Activated CD4-positive, alpha-beta T cell treated with anti-CD3 and anti-CD28 coated beads, Interleukin-2, amount 10 ng/mL, durations not matched to agents 24 days and 14 days (primary cell): ENCODE measurements around the gene SPA17. TPM values are rescaled to one million over a fixed set of nuclear protein-coding genes. Genes with fewer than 3 reads are reported as not detected.

ENCODE experiments used
- DNase-seq: peaks from one replicate; pipeline ENCODE4 v3.0.0; 2022
- H3K27ac Mint-ChIP-seq: one replicate; pipeline ENCODE4 v1.8.0; 2022; ENCODE audit warnings: mild to moderate bottlenecking, mixed read lengths
- H3K27me3 Mint-ChIP-seq: one replicate; pipeline ENCODE4 v1.8.0; 2022; ENCODE audit warnings: mixed read lengths
- H3K36me3 Mint-ChIP-seq: one replicate; pipeline ENCODE4 v1.8.0; 2022; ENCODE audit warnings: low read depth, mild to moderate bottlenecking, mixed read lengths
- H3K4me1 Mint-ChIP-seq: one replicate; pipeline ENCODE4 v1.8.0; 2021; ENCODE audit warnings: mixed read lengths
- H3K4me3 Mint-ChIP-seq: one replicate; pipeline ENCODE4 v1.8.0; 2022; ENCODE audit warnings: mild to moderate bottlenecking, moderate library complexity, mixed read lengths
- H3K9me3 Mint-ChIP-seq: one replicate; pipeline ENCODE4 v1.8.0; 2021; ENCODE audit warnings: mixed read lengths
- intact Hi-C: fragments of 100-400 bp; cut with micrococcal nuclease; formaldehyde crosslinking; loops from one replicate; pipeline ENCODE4 v1.15.1; 2023
- total RNA-seq: library from RNA; stranded (reverse); gene quantifications from 2 replicates; pipeline ENCODE4 v1.2.3, GENCODE V29; 2022

SPA17 gene
- total RNA-seq, 1 donor from 2014 or later = 2.4 TPM

- no peaks in the 10 kb centered on the region for H3K27me3 Mint-ChIP-seq
- peak overlapping the region; percentile 91 for H3K4me3 Mint-ChIP-seq
- DNase-seq = no peak
- H3K9me3 Mint-ChIP-seq = no peaks in the 10 kb centered on the region
- peak overlapping the region; percentile 71 for H3K27ac Mint-ChIP-seq
- intact Hi-C loops = loop anchor here (1.0 to 2.0 kb wide), 8 partner anchors 50 to 438 kb away; partner anchors contain the start of genes CCDC15, MSANTD2, NRGN and TBRG1
- H3K4me1 Mint-ChIP-seq = peaks cover 31% of the 10 kb centered on the region
- H3K36me3 Mint-ChIP-seq = no peaks in the 10 kb centered on the region
Measured at GRCh38 chr11:124672536-124673215, 1.0 kb upstream of the SPA17 start.

DNA sequence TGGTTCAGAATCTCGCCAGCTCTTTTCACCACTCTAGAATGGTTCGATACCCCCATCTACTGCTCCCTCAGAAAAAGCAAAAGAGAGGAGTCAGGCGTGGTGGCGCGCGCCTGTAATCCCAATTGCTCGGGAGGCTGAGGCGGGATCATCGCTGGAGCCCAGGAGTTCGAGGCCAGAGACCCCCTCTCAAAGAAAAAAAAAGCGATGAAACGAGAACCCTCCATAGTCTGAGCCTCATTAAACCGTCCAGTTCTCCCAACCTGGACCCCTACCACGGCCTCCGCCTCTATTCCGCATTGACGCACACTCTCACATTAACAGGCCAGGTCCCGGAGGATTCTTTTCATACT lies 439 bp downstream of the SPA17 start:
- no peaks in the 10 kb centered on the region for H3K9me3 Mint-ChIP-seq
- peak overlapping the region; percentile 92 for H3K27ac Mint-ChIP-seq
- no peaks in the 10 kb centered on the region for H3K36me3 Mint-ChIP-seq
- intact Hi-C loops = no loop called here
- H3K4me3 Mint-ChIP-seq = peak overlapping the region; percentile 91
- peaks cover 31% of the 10 kb centered on the region for H3K4me1 Mint-ChIP-seq
- no peaks in the 10 kb centered on the region for H3K27me3 Mint-ChIP-seq
- DNase-seq = no peak

- H3K9me3 Mint-ChIP-seq = no peaks in the 10 kb centered on the region
- intact Hi-C loops = no loop called here
- H3K4me1 Mint-ChIP-seq = peaks cover 31% of the 10 kb centered on the region
- H3K27ac Mint-ChIP-seq = peak overlapping the region; percentile 92
- peak overlapping the region; percentile 91 for H3K4me3 Mint-ChIP-seq
- peaks cover under 1% of the 10 kb centered on the region for H3K27me3 Mint-ChIP-seq
- H3K36me3 Mint-ChIP-seq = no peaks in the 10 kb centered on the region
- DNase-seq = no peak
Measured at GRCh38 chr11:124674571-124674970, 867 bp downstream of the SPA17 start.

GRCh38 chr11:124676386-124676785 lies 2.7 kb downstream of the SPA17 start:
- H3K9me3 Mint-ChIP-seq = no peaks in the 10 kb centered on the region
- no peak overlapping the region for H3K27ac Mint-ChIP-seq
- DNase-seq = no peak
- intact Hi-C loops = no loop called here
- H3K36me3 Mint-ChIP-seq = no peaks in the 10 kb centered on the region
- H3K27me3 Mint-ChIP-seq = peaks cover 2% of the 10 kb centered on the region
- no peak overlapping the region for H3K4me3 Mint-ChIP-seq
- peaks cover 24% of the 10 kb centered on the region for H3K4me1 Mint-ChIP-seq

DNA sequence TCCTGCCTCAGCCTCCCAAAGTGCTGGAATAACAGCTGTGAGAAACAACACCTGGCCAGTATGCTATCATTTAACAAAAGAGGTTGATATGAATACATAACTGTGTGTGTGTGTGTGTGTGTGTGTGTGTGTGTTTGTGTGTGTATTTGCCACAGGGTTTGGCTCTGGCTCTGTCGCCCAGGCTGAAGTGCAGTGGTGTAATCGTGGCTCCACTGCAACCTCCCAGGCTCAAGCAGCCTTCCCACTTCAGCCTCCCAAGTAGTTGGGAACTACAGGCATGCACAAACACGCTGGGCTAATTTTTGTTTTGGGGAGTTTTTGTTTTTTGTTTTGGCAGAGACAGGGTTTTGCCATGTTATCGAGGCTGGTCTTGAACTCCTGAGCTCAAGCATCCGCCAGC lies 4.7 kb downstream of the SPA17 start:
- Mint-ChIP-seq H3K4me3 (no peak overlapping the region), H3K4me1 (peaks cover 14% of the 10 kb centered on the region), H3K9me3 (peaks cover 7% of the 10 kb centered on the region), H3K36me3 (no peaks in the 10 kb centered on the region), H3K27me3 (peaks cover 2% of the 10 kb centered on the region), H3K27ac (no peak overlapping the region)
- intact Hi-C loops = no loop called here
- DNase-seq = no peak

- peaks cover 4% of the 10 kb centered on the region for H3K27me3 Mint-ChIP-seq
- H3K9me3 Mint-ChIP-seq = peaks cover 15% of the 10 kb centered on the region
- DNase-seq = no peak
- intact Hi-C loops = no loop called here
- no peak overlapping the region for H3K4me3 Mint-ChIP-seq
- no peak overlapping the region for H3K27ac Mint-ChIP-seq
- H3K36me3 Mint-ChIP-seq = peaks cover 1% of the 10 kb centered on the region
- H3K4me1 Mint-ChIP-seq = peaks cover 1% of the 10 kb centered on the region
Measured at GRCh38 chr11:124681421-124681820, 7.7 kb downstream of the SPA17 start.

- no peak for DNase-seq
- H3K27ac Mint-ChIP-seq = no peak overlapping the region
- H3K27me3 Mint-ChIP-seq = peaks cover 6% of the 10 kb centered on the region
- H3K36me3 Mint-ChIP-seq = peaks cover 1% of the 10 kb centered on the region
- H3K4me3 Mint-ChIP-seq = no peak overlapping the region
- H3K4me1 Mint-ChIP-seq = no peaks in the 10 kb centered on the region
- H3K9me3 Mint-ChIP-seq = peaks cover 19% of the 10 kb centered on the region
- intact Hi-C loops = no loop called here
Measured at GRCh38 chr11:124682443-124682842, 8.7 kb downstream of the SPA17 start.

GRCh38 chr11:124693142-124693541 lies 19.4 kb downstream of the SPA17 start:
- no peak overlapping the region for H3K27ac Mint-ChIP-seq
- intact Hi-C loops = no loop called here
- H3K9me3 Mint-ChIP-seq = peaks cover 3% of the 10 kb centered on the region
- H3K27me3 Mint-ChIP-seq = peaks cover 10% of the 10 kb centered on the region
- no peak for DNase-seq
- H3K4me3 Mint-ChIP-seq = no peak overlapping the region
- no peaks in the 10 kb centered on the region for H3K4me1 Mint-ChIP-seq
- no peaks in the 10 kb centered on the region for H3K36me3 Mint-ChIP-seq

DNA sequence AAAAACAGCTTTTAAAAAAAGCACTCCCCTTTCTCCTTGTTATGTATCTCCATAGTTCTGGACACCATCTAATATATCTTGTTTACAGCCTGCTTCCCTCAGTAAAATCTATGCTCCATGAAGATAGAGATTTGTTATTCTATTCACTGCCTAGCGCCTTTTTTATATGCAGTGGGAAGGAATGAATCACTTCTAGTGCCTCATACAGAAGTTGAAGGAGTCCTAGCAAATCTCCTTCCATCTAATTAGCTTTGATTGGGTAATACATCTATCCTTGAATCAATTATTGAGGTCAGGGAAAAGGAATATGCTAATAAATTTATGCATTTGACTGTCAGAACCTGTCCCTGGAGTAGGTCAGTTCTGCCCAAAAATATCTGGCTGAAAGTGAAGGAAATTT lies 25.8 kb downstream of the SPA17 start:
- no peak for DNase-seq
- no peak overlapping the region for H3K4me3 Mint-ChIP-seq
- no peaks in the 10 kb centered on the region for H3K4me1 Mint-ChIP-seq

GRCh38 chr11:124700028-124700427 lies 26.3 kb downstream of the SPA17 start:
- no peak overlapping the region for H3K4me3 Mint-ChIP-seq
- no peak for DNase-seq
- H3K27me3 Mint-ChIP-seq = peaks cover 27% of the 10 kb centered on the region
- H3K9me3 Mint-ChIP-seq = no peaks in the 10 kb centered on the region
- no peaks in the 10 kb centered on the region for H3K4me1 Mint-ChIP-seq
- H3K27ac Mint-ChIP-seq = no peak overlapping the region
- intact Hi-C loops = no loop called here
- no peaks in the 10 kb centered on the region for H3K36me3 Mint-ChIP-seq

More for the DNA sequence above, 25.8 kb downstream of the SPA17 start:
- Mint-ChIP-seq H3K27ac (no peak overlapping the region), H3K9me3 (no peaks in the 10 kb centered on the region), H3K27me3 (peaks cover 27% of the 10 kb centered on the region), H3K36me3 (no peaks in the 10 kb centered on the region)
- intact Hi-C loops = no loop called here

DNA sequence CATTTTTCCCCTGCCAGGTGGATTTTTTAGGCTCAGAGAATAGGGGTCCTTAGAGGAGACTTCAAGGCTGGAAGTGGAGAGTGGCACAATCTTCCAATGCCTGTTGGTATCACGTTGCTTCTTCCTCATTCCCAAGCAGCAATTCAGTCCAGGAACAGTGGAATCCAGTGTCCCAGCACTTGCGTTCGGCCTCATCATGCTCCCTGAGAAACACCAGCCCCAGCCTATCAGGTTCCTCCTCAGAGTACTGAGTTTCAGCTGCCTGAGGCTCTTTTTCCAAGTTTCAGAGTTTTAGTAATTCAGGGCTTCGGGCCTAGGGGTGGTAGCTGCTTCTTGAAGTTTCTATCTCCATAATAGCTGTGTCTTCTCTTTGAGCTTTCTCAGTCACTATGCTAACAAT lies 34.1 kb downstream of the SPA17 start:
- no peaks in the 10 kb centered on the region for H3K9me3 Mint-ChIP-seq
- intact Hi-C loops = no loop called here
- no peak overlapping the region for H3K4me3 Mint-ChIP-seq
- peaks cover 10% of the 10 kb centered on the region for H3K27me3 Mint-ChIP-seq
- no peaks in the 10 kb centered on the region for H3K36me3 Mint-ChIP-seq
- H3K27ac Mint-ChIP-seq = no peak overlapping the region
- DNase-seq = no peak
- no peaks in the 10 kb centered on the region for H3K4me1 Mint-ChIP-seq

- DNase-seq = no peak
- Mint-ChIP-seq H3K27me3 (peaks cover 25% of the 10 kb centered on the region), H3K36me3 (no peaks in the 10 kb centered on the region), H3K27ac (no peak overlapping the region), H3K9me3 (no peaks in the 10 kb centered on the region), H3K4me1 (peaks cover under 1% of the 10 kb centered on the region), H3K4me3 (no peak overlapping the region)
- intact Hi-C loops = no loop called here
Measured at GRCh38 chr11:124712392-124712791, 38.7 kb downstream of the SPA17 start.

DNA sequence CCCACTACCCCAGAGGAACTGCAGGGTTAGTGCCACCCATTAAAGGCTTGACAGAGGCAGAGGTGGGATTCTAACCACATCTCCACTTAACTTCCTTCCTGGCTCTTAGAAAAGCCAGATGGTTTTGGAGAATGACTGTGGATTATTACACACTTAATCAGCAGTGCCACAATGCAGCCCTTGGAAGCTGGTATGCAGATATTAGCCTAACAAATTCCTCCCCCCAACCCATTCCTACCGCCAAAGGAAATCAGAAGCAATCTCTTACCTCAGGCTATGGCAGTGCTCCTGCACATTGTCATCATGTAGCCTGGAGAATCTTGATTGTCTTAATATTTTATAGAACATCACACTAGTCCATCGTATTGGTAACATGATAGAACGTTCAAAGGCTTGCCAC lies 42.9 kb downstream of the SPA17 start:
- peaks cover 5% of the 10 kb centered on the region for H3K4me1 Mint-ChIP-seq
- intact Hi-C loops = no loop called here
- peaks cover 59% of the 10 kb centered on the region for H3K27me3 Mint-ChIP-seq
- H3K36me3 Mint-ChIP-seq = no peaks in the 10 kb centered on the region
- H3K9me3 Mint-ChIP-seq = no peaks in the 10 kb centered on the region
- no peak for DNase-seq
- no peak overlapping the region for H3K4me3 Mint-ChIP-seq
- H3K27ac Mint-ChIP-seq = no peak overlapping the region

- DNase-seq = no peak
- Mint-ChIP-seq H3K27me3 (peaks cover 62% of the 10 kb centered on the region), H3K4me3 (peak overlapping the region; percentile 42), H3K9me3 (no peaks in the 10 kb centered on the region), H3K27ac (no peak overlapping the region), H3K4me1 (peaks cover 5% of the 10 kb centered on the region), H3K36me3 (no peaks in the 10 kb centered on the region)
- intact Hi-C loops = no loop called here
Measured at GRCh38 chr11:124717421-124717785, 43.7 kb downstream of the SPA17 start.
